Activated CD4-positive, alpha-beta memory T cell treated with anti-CD3 and anti-CD28 coated beads for 36 hours (primary cell): ENCODE results near the gene BABAM2. TPM values are rescaled to one million over a fixed set of nuclear protein-coding genes. Genes with fewer than 3 reads are reported as not detected.

Source experiments
- CTCF ChIA-PET: fragments of 350-600 bp; sonication (Branson Sonifier 250); formaldehyde crosslinking; loops from one replicate; lab custom pipeline; 2021; ENCODE audit warnings: antibody characterized with exemption, inconsistent platforms; lab: Charles Lee
- POLR2A ChIA-PET: fragments of 350-600 bp; sonication (Branson Sonifier 250); formaldehyde crosslinking; loops from one replicate; lab custom pipeline; 2021; ENCODE audit warnings: antibody characterized with exemption; lab: Charles Lee
- DNase-seq: peaks from one replicate; pipeline ENCODE4 v3.0.0-alpha.2; 2020
- H3K27ac Mint-ChIP-seq: one replicate; pipeline ENCODE4 v1.8.0; 2021; ENCODE audit warnings: mixed read lengths
- H3K27me3 Mint-ChIP-seq: one replicate; pipeline ENCODE4 v1.8.0; 2021; ENCODE audit warnings: mixed read lengths
- H3K36me3 Mint-ChIP-seq: one replicate; pipeline ENCODE4 v1.8.0; 2021; ENCODE audit warnings: mixed read lengths
- H3K4me1 Mint-ChIP-seq: one replicate; pipeline ENCODE4 v1.8.0; 2021; ENCODE audit warnings: low read depth, mixed read lengths
- H3K4me3 Mint-ChIP-seq: one replicate; pipeline ENCODE4 v1.8.0; 2021; ENCODE audit warnings: mild to moderate bottlenecking, mixed read lengths
- H3K9me3 Mint-ChIP-seq: one replicate; pipeline ENCODE4 v1.8.0; 2021; ENCODE audit warnings: mixed read lengths
- intact Hi-C: fragments of 100-400 bp; cut with micrococcal nuclease; formaldehyde crosslinking; loops from one replicate; pipeline ENCODE4 v1.15.1; 2023
- microRNA-seq: library from miRNA; unstranded; fragments of <30 nt; microRNA quantifications from one replicate; pipeline ENCODE4 v1.2.0, GENCODE V29; 2022; ENCODE audit warnings: borderline number of aligned reads, borderline microRNAs expressed, borderline replicate concordance
- total RNA-seq, 2 experiments: library from RNA; stranded (reverse); gene quantifications; one replicate each; pipeline ENCODE4 v1.2.3, GENCODE V29; 2021

BABAM2 gene
- total RNA-seq, 2 experiments from 2014 or later, result 72.3 to 76.6 TPM

GRCh38 chr2:28378679-28379584 is 488.4 kb downstream of the BABAM2 start:
- Mint-ChIP-seq H3K4me1 (peaks cover 27% of the 10 kb centered on the region), H3K9me3 (no peaks in the 10 kb centered on the region), H3K4me3 (no peak overlapping the region), H3K27me3 (no peaks in the 10 kb centered on the region), H3K36me3 (no peaks in the 10 kb centered on the region), H3K27ac (peak overlapping the region; percentile 15)
- intact Hi-C loops, result no loop called here
- POLR2A ChIA-PET, result interaction anchor here (0.6 to 2.0 kb wide), 4 partner anchors 11 to 14 kb away, joined by 4 to 11 read pairs (median 5); no protein-coding TSS in a partner anchor
- no peak for DNase-seq
- CTCF ChIA-PET, result no interaction called here

DNA sequence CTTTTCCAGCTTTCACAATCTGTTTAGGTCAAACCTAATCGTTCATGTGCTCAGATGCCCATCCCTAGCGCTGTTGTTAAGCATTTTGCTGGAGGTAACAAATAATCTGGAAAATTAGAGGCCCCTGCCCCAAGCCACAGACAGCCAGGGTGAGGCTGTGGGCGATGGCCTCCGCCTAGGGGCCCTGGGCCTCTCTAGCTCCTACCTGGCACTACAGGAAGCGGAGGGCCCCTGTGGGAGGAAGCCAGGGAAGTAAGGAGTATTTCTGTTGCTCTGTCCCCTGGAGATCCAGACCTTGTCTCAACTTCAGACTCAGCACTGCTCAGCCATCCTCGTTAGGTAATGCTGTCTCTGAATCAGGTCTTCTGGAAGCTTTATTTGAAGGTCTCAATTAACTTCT is 489.7 kb downstream of the BABAM2 start:
- intact Hi-C loops, result no loop called here
- Mint-ChIP-seq H3K4me3 (no peak overlapping the region), H3K4me1 (peaks cover 27% of the 10 kb centered on the region), H3K27me3 (no peaks in the 10 kb centered on the region), H3K27ac (peak overlapping the region; percentile 8), H3K9me3 (no peaks in the 10 kb centered on the region), H3K36me3 (no peaks in the 10 kb centered on the region)
- ChIA-PET POLR2A (interaction anchor here (1.6 to 1.8 kb wide), 2 partner anchors 10 to 11 kb away, joined by 5 to 6 read pairs; no protein-coding TSS in a partner anchor), CTCF (no interaction called here)
- DNase-seq, result no peak

- no peaks in the 10 kb centered on the region for H3K27me3 Mint-ChIP-seq
- H3K36me3 Mint-ChIP-seq, result no peaks in the 10 kb centered on the region
- H3K27ac Mint-ChIP-seq, result no peak overlapping the region
- no peaks in the 10 kb centered on the region for H3K9me3 Mint-ChIP-seq
- intact Hi-C loops, result no loop called here
- no peak overlapping the region for H3K4me3 Mint-ChIP-seq
- CTCF ChIA-PET, result interaction anchor here (2.1 kb wide), 1 partner anchor 71 kb away, joined by 5 read pairs; no protein-coding TSS in a partner anchor
- DNase-seq, result no peak
- POLR2A ChIA-PET, result interaction anchor here (1.6 kb wide), 1 partner anchor 9 kb away, joined by 5 read pairs; no protein-coding TSS in a partner anchor
- H3K4me1 Mint-ChIP-seq, result peaks cover 27% of the 10 kb centered on the region
These were observed 491.0 kb downstream of the BABAM2 start for GRCh38 chr2:28381225-28382180.

GRCh38 chr2:28382755-28383154 is 492.2 kb downstream of the BABAM2 start:
- Mint-ChIP-seq H3K4me1 (peaks cover 35% of the 10 kb centered on the region), H3K27ac (no peak overlapping the region), H3K9me3 (no peaks in the 10 kb centered on the region), H3K27me3 (no peaks in the 10 kb centered on the region), H3K36me3 (no peaks in the 10 kb centered on the region), H3K4me3 (no peak overlapping the region)
- DNase-seq, result no peak
- ChIA-PET POLR2A (no interaction called here), CTCF (interaction anchor here (1.7 to 2.1 kb wide), 2 partner anchors 23 to 70 kb away, joined by 4 to 5 read pairs; no protein-coding TSS in a partner anchor)
- intact Hi-C loops, result no loop called here

GRCh38 chr2:28387082-28387960 is 496.8 kb downstream of the BABAM2 start:
- Mint-ChIP-seq H3K36me3 (no peaks in the 10 kb centered on the region), H3K4me1 (peaks cover 34% of the 10 kb centered on the region), H3K9me3 (no peaks in the 10 kb centered on the region), H3K4me3 (peak overlapping the region; percentile 16), H3K27ac (peak overlapping the region; percentile 85), H3K27me3 (no peaks in the 10 kb centered on the region)
- intact Hi-C loops, result loop anchor here (2.0 kb wide), 1 partner anchor 21 kb away; no protein-coding TSS in a partner anchor
- CTCF ChIA-PET, result no interaction called here
- DNase-seq, result no peak
- POLR2A ChIA-PET, result no interaction called here

Small RNA genes lying within 50 kb of the gene (microRNA-seq; reads per million reads assigned to microRNA genes)
- not detected for gene MIR4263

Other genes with a start within 250 kb of the BABAM2 start
- 10 to 100 TPM; 30.1 to 30.3 TPM for gene SUPT7L, start 227.1 kb upstream of the BABAM2 start, total RNA-seq
- gene SLC4A1AP, start 226.8 kb upstream of the BABAM2 start, total RNA-seq, result 10 to 100 TPM; 26.5 TPM
- gene MRPL33, start 119.0 kb upstream of the BABAM2 start, total RNA-seq, result 10 to 100 TPM; 83.3 to 84.2 TPM
- 1 to 10 TPM; 9.2 to 9.7 TPM for gene RBKS, start 342 bp upstream of the BABAM2 start, total RNA-seq